Small intestine (tissue), 7 donors: ENCODE data around the gene SEPTIN2. TPM values are rescaled to one million over a fixed set of nuclear protein-coding genes. Genes with fewer than 3 reads are reported as not detected.
"Not testable (repeated sequence)": the region's sequence is repeated elsewhere in the genome, so short reads cannot be mapped to it uniquely, and the experiment has no call there.

Source experiments
- DNase-seq, 2 donors: peaks; one replicate each; pipeline versions ENCODE4 v3.0.0 to v3.0.0-alpha.2; 2013
- FAIRE-seq: peaks from 2 replicates; lab custom pipeline; 2012; peaks lifted over from hg19 to GRCh38; lab: Jason Lieb, UNC
- H3K27ac ChIP-seq, 3 donors: one replicate each; pipeline ENCODE4 v1.5.1; 2013; ENCODE audit warnings: low read length in 2 of 3, mild to moderate bottlenecking in 2 of 3, control low read depth in 1 of 3, inconsistent platforms in 1 of 3, low read depth in 1 of 3, moderate library complexity in 1 of 3
- H3K27me3 ChIP-seq, 3 donors: one replicate each; pipeline ENCODE4 v1.6.1; 2013; ENCODE audit warnings: low read length in 3 of 3, inconsistent platforms in 1 of 3; ENCODE audit not compliant: control insufficient read depth in 3 of 3, insufficient read depth in 3 of 3
- H3K36me3 ChIP-seq, 3 donors: one replicate each; pipeline ENCODE4 v1.6.1; 2013; ENCODE audit warnings: low read length in 3 of 3, inconsistent platforms in 1 of 3, low read depth in 1 of 3, mild to moderate bottlenecking in 1 of 3, moderate library complexity in 1 of 3; ENCODE audit not compliant: control insufficient read depth in 3 of 3, insufficient read depth in 2 of 3
- H3K4me1 ChIP-seq, 3 donors: one replicate each; pipeline ENCODE4 v1.6.1; 2013; ENCODE audit warnings: low read length in 2 of 3, inconsistent platforms in 1 of 3, low read depth in 1 of 3, mild to moderate bottlenecking in 1 of 3, moderate library complexity in 1 of 3; ENCODE audit not compliant: control insufficient read depth in 3 of 3, insufficient read depth in 2 of 3
- H3K4me3 ChIP-seq, 3 donors: one replicate each; pipeline ENCODE4 v1.5.1; 2013; ENCODE audit warnings: low read length in 3 of 3, control low read depth in 1 of 3, inconsistent platforms in 1 of 3, low read depth in 1 of 3, mild to moderate bottlenecking in 1 of 3, moderate library complexity in 1 of 3
- H3K9me3 ChIP-seq, 2 donors: one replicate each; pipeline ENCODE4 v1.6.1; 2013; ENCODE audit warnings: low read depth in 1 of 2, low read length in 1 of 2; ENCODE audit not compliant: control insufficient read depth in 2 of 2, insufficient read depth in 1 of 2
- WGBS, 3 donors: extraction: QIAGEN DNeasy Blood & Tissue Kit; methylation state at CpG; one replicate each; pipeline ENCODE4 v1.1.7; 2013; 5-methylcytosine and 5-hydroxymethylcytosine counted together
- polyA plus RNA-seq, 4 donors: library from polyadenylated mRNA; stranded (reverse) in 3 of 4; unstranded in 1 of 4; fragments of 200-250 nt in 3 of 4; fragments of 120-200 nt in 1 of 4; gene quantifications; one replicate each; pipeline versions ENCODE4 v1.2.1 to v1.2.3, GENCODE V29; 2013
- donor health status: healthy with polysubstance abuse.
- donor health status: control.
- donor health status: control.
- donor health status: Bipolar disorder and iron deficiency.
- donor health status: healthy.

Gene SEPTIN2
- polyA plus RNA-seq, 4 donors: 112 to 311 (median 148) TPM

GRCh38 chr2:241375300-241375699, 59.6 kb downstream of the SEPTIN2 start:
- peak overlapping the region in 2 of 3 donors; percentile 56 to 72 for H3K27ac ChIP-seq
- FAIRE-seq: no peak

GRCh38 chr2:241376808-241377207, 61.1 kb downstream of the SEPTIN2 start:
- H3K27ac ChIP-seq: peak overlapping the region in 1 of 3 donors; percentile 50
- H3K27me3 ChIP-seq: no peaks in the 10 kb centered on the region
- H3K9me3 ChIP-seq: peaks cover 0 to 7% of the 10 kb centered on the region in 2 donors
- H3K4me3 ChIP-seq: no peak overlapping the region
- DNase-seq (no peak), FAIRE-seq (no peak)
- peaks cover 5 to 23% (median 5%) of the 10 kb centered on the region in 3 donors for H3K4me1 ChIP-seq
- WGBS, 3 donors: 47 to 60% (median 52%) methylated on average over 2 of the region's 2 CpGs
- peaks cover 0 to 42% (median 2%) of the 10 kb centered on the region in 3 donors for H3K36me3 ChIP-seq

More at GRCh38 chr2:241375300-241375699, 59.6 kb downstream of the SEPTIN2 start:
- peaks cover 0 to 36% (median 2%) of the 10 kb centered on the region in 3 donors for H3K36me3 ChIP-seq
- 71 to 81% (median 74%) methylated on average over 1 of the region's 1 CpG for WGBS, 3 donors
- no peak for DNase-seq
- peaks cover 0 to 7% of the 10 kb centered on the region in 2 donors for H3K9me3 ChIP-seq
- H3K27me3 ChIP-seq: no peaks in the 10 kb centered on the region
- no peak overlapping the region for H3K4me3 ChIP-seq
- H3K4me1 ChIP-seq: peaks cover 5 to 23% (median 5%) of the 10 kb centered on the region in 3 donors

- Histone ChIP-seq H3K36me3 (peaks cover 0 to 51% (median 5%) of the 10 kb centered on the region in 3 donors), H3K27ac (peak overlapping the region in 1 of 3 donors; percentile 50), H3K4me3 (no peak overlapping the region), H3K27me3 (no peaks in the 10 kb centered on the region), H3K9me3 (peaks cover 0 to 7% of the 10 kb centered on the region in 2 donors), H3K4me1 (peaks cover 2 to 16% (median 2%) of the 10 kb centered on the region in 3 donors)
- DNase-seq (no peak), FAIRE-seq (no peak)
- WGBS, 3 donors: 43 to 63% (median 56%) methylated on average over 2 of the region's 2 CpGs
These were observed 63.1 kb downstream of the SEPTIN2 start for GRCh38 chr2:241378816-241379215.

GRCh38 chr2:241379481-241380480, 64.1 kb downstream of the SEPTIN2 start:
- peaks cover 0 to 7% of the 10 kb centered on the region in 2 donors for H3K9me3 ChIP-seq
- peak overlapping the region in 1 of 3 donors; percentile 3 for H3K27ac ChIP-seq
- 83 to 87% (median 87%) methylated on average over 9 of the region's 9 CpGs for WGBS, 3 donors

GRCh38 chr2:241381872-241382271, 66.1 kb downstream of the SEPTIN2 start:
- H3K36me3 ChIP-seq: peaks cover 0 to 40% (median 5%) of the 10 kb centered on the region in 3 donors
- no peaks in the 10 kb centered on the region for H3K9me3 ChIP-seq
- H3K4me1 ChIP-seq: peaks cover 0 to 2% (median 2%) of the 10 kb centered on the region in 3 donors
- no peak for DNase-seq
- H3K4me3 ChIP-seq: no peak overlapping the region
- H3K27ac ChIP-seq: no peak overlapping the region
- H3K27me3 ChIP-seq: no peaks in the 10 kb centered on the region
- 64 to 82% (median 69%) methylated on average over 4 of the region's 4 CpGs for WGBS, 3 donors
- no peak for FAIRE-seq

More at GRCh38 chr2:241379481-241380480, 64.1 kb downstream of the SEPTIN2 start:
- peaks cover 0 to 48% (median 5%) of the 10 kb centered on the region in 3 donors for H3K36me3 ChIP-seq
- DNase-seq: no peak
- FAIRE-seq: no peak
- peaks cover 2 to 9% (median 2%) of the 10 kb centered on the region in 3 donors for H3K4me1 ChIP-seq
- H3K4me3 ChIP-seq: no peak overlapping the region
- no peaks in the 10 kb centered on the region for H3K27me3 ChIP-seq

- H3K27me3 ChIP-seq, H3K9me3 ChIP-seq, H3K4me3 ChIP-seq, H3K4me1 ChIP-seq, H3K27ac ChIP-seq, FAIRE-seq, DNase-seq: not testable (repeated sequence)
- WGBS, 3 donors: 93 to 97% (median 95%) methylated on average over 7 of the region's 7 CpGs
- peaks cover 0 to 42% (median 3%) of the 10 kb centered on the region in 3 donors for H3K36me3 ChIP-seq
These were observed 69.7 kb downstream of the SEPTIN2 start for GRCh38 chr2:241385450-241385849.

- 77 to 91% (median 80%) methylated on average over 6 of the region's 6 CpGs for WGBS, 3 donors
- H3K4me1 ChIP-seq: no peaks in the 10 kb centered on the region
- no peak overlapping the region for H3K4me3 ChIP-seq
- no peaks in the 10 kb centered on the region for H3K9me3 ChIP-seq
- DNase-seq: no peak
- no peak for FAIRE-seq
- H3K36me3 ChIP-seq: peaks cover 0 to 34% (median 3%) of the 10 kb centered on the region in 3 donors
- H3K27me3 ChIP-seq: no peaks in the 10 kb centered on the region
- H3K27ac ChIP-seq: no peak overlapping the region
These were observed 70.8 kb downstream of the SEPTIN2 start for GRCh38 chr2:241386519-241386918.

- no peak for DNase-seq
- FAIRE-seq: no peak
These were observed 74.0 kb downstream of the SEPTIN2 start for GRCh38 chr2:241389697-241390096.

More at GRCh38 chr2:241389697-241390096, 74.0 kb downstream of the SEPTIN2 start:
- no peaks in the 10 kb centered on the region for H3K27me3 ChIP-seq
- no peaks in the 10 kb centered on the region for H3K4me1 ChIP-seq
- WGBS, 3 donors: 83 to 90% (median 84%) methylated on average over 2 of the region's 2 CpGs
- no peak overlapping the region for H3K4me3 ChIP-seq
- no peaks in the 10 kb centered on the region for H3K9me3 ChIP-seq
- H3K27ac ChIP-seq: no peak overlapping the region
- peaks cover 0 to 23% (median 0%) of the 10 kb centered on the region in 3 donors for H3K36me3 ChIP-seq
